Fibroblast of mammary gland (primary cell): ENCODE measurements around the gene TGFA.

ENCODE experiments used
- DNase-seq: peaks from one replicate; pipeline ENCODE4 v3.0.0-alpha.2; 2010; ENCODE audit warnings: low read depth
- H3K4me3 ChIP-seq: 2 replicates; pipeline ENCODE4 v1.5.1; 2011; ENCODE audit warnings: low read depth, mild to moderate bottlenecking, low read length, moderate library complexity; ENCODE audit not compliant: control insufficient read depth
- TF ChIP-seq, protein P1 (sequence below): conservative IDR thresholded peaks from 2 replicates; pipeline ENCODE4 v1.5.1; 2011; ENCODE audit warnings: low read depth, low read length, inconsistent platforms; ENCODE audit not compliant: control insufficient read depth, insufficient read depth

Gene TGFA

DNA sequence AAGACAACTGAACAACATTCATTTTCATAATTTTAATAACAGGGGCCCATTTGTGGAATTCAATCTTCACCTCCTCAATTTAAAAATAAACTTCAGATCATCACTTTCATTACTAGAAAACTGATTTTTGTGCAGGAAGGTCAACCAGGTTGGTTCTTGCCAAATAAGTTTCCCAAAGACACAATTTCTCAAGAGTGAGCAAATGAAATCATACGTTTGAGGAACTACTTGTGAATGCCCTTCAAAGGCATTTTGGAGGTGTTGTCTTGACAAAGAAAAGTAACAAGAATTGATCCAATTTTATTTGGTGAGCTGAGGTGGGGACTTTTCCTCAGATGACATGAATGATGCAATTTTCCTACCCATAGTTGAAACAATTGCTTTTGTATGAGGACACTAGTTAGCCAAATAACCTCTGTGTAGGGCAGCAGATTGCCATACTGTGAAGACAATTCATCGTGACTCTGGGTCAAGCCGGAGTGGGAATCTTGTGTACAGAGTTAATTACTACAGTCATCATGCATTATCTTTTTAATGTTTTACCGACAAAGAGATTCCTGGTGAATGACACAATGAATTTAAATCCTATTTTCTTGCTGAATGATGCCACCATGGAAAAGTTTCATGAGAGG, 121.8 kb downstream of the TGFA start:
- TF ChIP-seq, protein P1, sequence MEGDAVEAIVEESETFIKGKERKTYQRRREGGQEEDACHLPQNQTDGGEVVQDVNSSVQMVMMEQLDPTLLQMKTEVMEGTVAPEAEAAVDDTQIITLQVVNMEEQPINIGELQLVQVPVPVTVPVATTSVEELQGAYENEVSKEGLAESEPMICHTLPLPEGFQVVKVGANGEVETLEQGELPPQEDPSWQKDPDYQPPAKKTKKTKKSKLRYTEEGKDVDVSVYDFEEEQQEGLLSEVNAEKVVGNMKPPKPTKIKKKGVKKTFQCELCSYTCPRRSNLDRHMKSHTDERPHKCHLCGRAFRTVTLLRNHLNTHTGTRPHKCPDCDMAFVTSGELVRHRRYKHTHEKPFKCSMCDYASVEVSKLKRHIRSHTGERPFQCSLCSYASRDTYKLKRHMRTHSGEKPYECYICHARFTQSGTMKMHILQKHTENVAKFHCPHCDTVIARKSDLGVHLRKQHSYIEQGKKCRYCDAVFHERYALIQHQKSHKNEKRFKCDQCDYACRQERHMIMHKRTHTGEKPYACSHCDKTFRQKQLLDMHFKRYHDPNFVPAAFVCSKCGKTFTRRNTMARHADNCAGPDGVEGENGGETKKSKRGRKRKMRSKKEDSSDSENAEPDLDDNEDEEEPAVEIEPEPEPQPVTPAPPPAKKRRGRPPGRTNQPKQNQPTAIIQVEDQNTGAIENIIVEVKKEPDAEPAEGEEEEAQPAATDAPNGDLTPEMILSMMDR = no peak
- no peak overlapping the region for H3K4me3 ChIP-seq
- no peak for DNase-seq

- no peak overlapping the region for H3K4me3 ChIP-seq
- no peak for DNase-seq
- TF ChIP-seq, protein P1 = no peak
Measured at GRCh38 chr2:70426341-70426740, 127.3 kb downstream of the TGFA start.

DNA sequence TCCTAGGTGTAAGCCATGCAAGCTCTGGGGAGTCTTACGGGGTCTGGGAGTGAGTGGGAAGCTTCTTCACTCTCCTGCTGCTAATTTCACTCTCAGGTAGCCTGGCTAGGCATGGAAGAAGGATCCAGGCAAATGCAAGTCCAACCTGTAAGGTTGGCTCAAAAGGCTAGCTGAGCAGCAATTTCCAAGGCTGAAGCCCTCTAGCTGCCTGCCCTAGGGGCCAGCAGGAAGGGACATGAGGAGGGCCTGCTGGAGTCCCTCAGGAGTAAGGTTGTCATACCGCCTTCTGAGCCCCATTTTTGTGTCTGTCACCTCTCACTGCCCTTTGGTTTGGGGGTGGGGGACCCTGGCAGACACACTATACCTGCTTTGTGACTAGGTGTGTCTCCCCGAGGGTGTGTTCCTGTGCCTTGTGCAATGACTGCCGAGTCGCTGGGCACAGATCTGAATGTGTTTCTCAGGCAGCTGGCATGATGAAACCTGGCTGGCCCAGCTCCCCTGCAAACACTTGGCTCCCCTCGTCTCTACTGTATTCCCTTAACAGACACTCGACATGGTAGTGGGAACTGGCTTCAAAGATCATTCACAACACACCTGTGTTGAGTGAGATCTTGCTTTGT, 127.8 kb downstream of the TGFA start:
- no peak overlapping the region for H3K4me3 ChIP-seq
- DNase-seq = no peak
- TF ChIP-seq, protein P1 = no peak

DNA sequence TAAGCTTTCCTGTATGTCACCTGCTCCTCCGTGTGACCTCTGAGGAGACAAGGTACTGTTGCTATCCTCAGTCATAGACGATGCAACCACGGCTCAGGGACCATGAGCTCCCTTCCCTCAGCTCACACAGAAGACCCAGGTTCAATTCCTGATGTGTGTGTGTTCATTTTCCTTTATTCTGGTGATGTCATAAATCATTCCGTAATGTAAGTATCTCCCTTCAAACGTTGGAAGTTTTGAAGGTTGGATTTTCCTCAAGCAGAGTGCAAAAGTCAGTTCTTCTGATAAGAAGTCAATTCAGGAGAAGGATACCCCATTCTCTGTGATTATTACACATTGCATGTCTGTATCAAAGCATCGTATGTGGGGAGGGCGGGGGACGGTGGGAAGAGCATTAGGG, 132.9 kb downstream of the TGFA start:
- TF ChIP-seq, protein P1 = no peak
- H3K4me3 ChIP-seq = no peak overlapping the region
- no peak for DNase-seq

GRCh38 chr2:70420143-70420542, 133.5 kb downstream of the TGFA start:
- no peak for DNase-seq
- TF ChIP-seq, protein P1 = no peak
- no peak overlapping the region for H3K4me3 ChIP-seq

- no peak for DNase-seq
- TF ChIP-seq, protein P1 = no peak
- no peak overlapping the region for H3K4me3 ChIP-seq
Measured at GRCh38 chr2:70418514-70418913, 135.1 kb downstream of the TGFA start.
